HepG2 (cell line): Measurements from ENCODE around the gene ZXDC. TPM values are rescaled to one million over a fixed set of nuclear protein-coding genes. Genes with fewer than 3 reads are reported as not detected.
A peak's percentile ranks its signal among the peaks of the same experiment; 100 is the strongest.

Source experiments
- ATAC-seq: fragments of 200-7000 bp; cut with Tn5 transposase; 3 replicates; pipeline ENCODE4 v1.9.1; 2020; ENCODE audit warnings: mild to moderate bottlenecking, moderate library complexity
- BruUV-seq: library from RNA; stranded (reverse); fragments of 400-500 nt; replicated peaks from 2 replicates; lab custom pipeline; 2021; lab: Mats Ljungman, UMichigan
- CTCF ChIA-PET: fragments of 300-600 bp; formaldehyde crosslinking; extraction: SDS; loops from one replicate; lab custom pipeline; 2021; ENCODE audit warnings: low total read pairs, inconsistent platforms, low intra/inter-chr PET ratio; lab: Yijun Ruan, JAX
- POLR2A ChIA-PET: fragments of 350-600 bp; sonication (Branson Sonifier 250); formaldehyde crosslinking; loops from one replicate; lab custom pipeline; 2020; ENCODE audit warnings: antibody characterized with exemption, inconsistent platforms; lab: Yijun Ruan, JAX
- DNase-seq: peaks from one replicate; pipeline ENCODE4 v3.0.0-alpha.2; 2015; ENCODE audit warnings: low spot score
- FAIRE-seq: peaks from 3 replicates; lab custom pipeline; 2011; peaks lifted over from hg19 to GRCh38; lab: Jason Lieb, UNC
- H2AFZ ChIP-seq: one replicate; pipeline ENCODE4 v1.6.1; 2011; ENCODE audit warnings: low read length, inconsistent platforms
- H3K27ac ChIP-seq: fragments of 300-600 bp; 3 replicates; pipeline ENCODE4 v1.8.0; 2011; ENCODE audit warnings: mixed run types, mild to moderate bottlenecking, mixed read lengths, low read length, inconsistent platforms; ENCODE audit not compliant: insufficient read depth; ENCODE audit errors: extremely low read length
- H3K27me3 ChIP-seq, 2 experiments: fragments of 200-600 bp in 1 of 2; 2 replicates in 1 of 2; 3 replicates in 1 of 2; pipeline versions ENCODE4 v1.6.0 to v1.8.0; 2011; ENCODE audit warnings: low read length in 2 of 2, mild to moderate bottlenecking in 2 of 2, moderate library complexity in 2 of 2, inconsistent platforms in 1 of 2; ENCODE audit not compliant: insufficient read depth in 2 of 2, control insufficient read depth in 1 of 2
- H3K36me3 ChIP-seq, 2 experiments: fragments of 200-600 bp in 1 of 2; replicated peaks in 1 of 2; 2 replicates in 1 of 2; 3 replicates in 1 of 2; pipeline versions ENCODE4 v1.5.1 to v1.8.0; 2011; ENCODE audit warnings: low read length in 2 of 2, inconsistent platforms in 1 of 2; ENCODE audit not compliant: insufficient read depth in 2 of 2, control insufficient read depth in 1 of 2
- H3K4me1 ChIP-seq: 2 replicates; pipeline ENCODE4 v1.5.1; 2012; ENCODE audit warnings: low read length, inconsistent platforms; ENCODE audit not compliant: insufficient read depth
- H3K4me2 ChIP-seq: 2 replicates; pipeline ENCODE4 v1.6.0; 2011; ENCODE audit warnings: low read depth, low read length, inconsistent platforms
- H3K4me3 ChIP-seq, 3 experiments: fragments of 200-600 bp in 1 of 3; sonication (generic), shearing (Covaris generic) in 1 of 3; replicated peaks in 1 of 3; 2 replicates each; pipeline ENCODE4 v1.5.1; 2011 to 2016; ENCODE audit warnings: low read length in 3 of 3, inconsistent platforms in 2 of 3, low read depth in 2 of 3, mild to moderate bottlenecking in 2 of 3, control low read depth in 1 of 3, mixed read lengths in 1 of 3; ENCODE audit not compliant: insufficient read depth in 1 of 3
- H3K79me2 ChIP-seq: one replicate; pipeline ENCODE4 v1.6.1; 2011; ENCODE audit warnings: low read length, inconsistent platforms; ENCODE audit not compliant: insufficient read depth
- H3K9ac ChIP-seq: 2 replicates; pipeline ENCODE4 v1.6.0; 2011; ENCODE audit warnings: mild to moderate bottlenecking, low read depth, low read length, inconsistent platforms; ENCODE audit not compliant: insufficient read depth
- H3K9me3 ChIP-seq: 2 replicates; pipeline ENCODE4 v1.5.1; 2012; ENCODE audit warnings: mild to moderate bottlenecking, low read length
- H4K20me1 ChIP-seq: 2 replicates; pipeline ENCODE4 v1.6.0; 2011; ENCODE audit warnings: inconsistent platforms, mild to moderate bottlenecking, low read length, moderate library complexity; ENCODE audit not compliant: insufficient read depth
- ASH2L ChIP-seq: fragments of 300-600, 200-600 bp; sonication (generic); IDR thresholded peaks from 2 replicates; pipeline ENCODE4 v1.7.0; 2017; ENCODE audit warnings: low read depth, mild to moderate bottlenecking, moderate library complexity, mixed read lengths, low read length; ENCODE audit not compliant: insufficient read length
- CEBPG ChIP-seq: IDR thresholded peaks from 2 replicates; pipeline ENCODE4 v1.6.1; 2016
- ETV6 ChIP-seq: sonication (generic); formaldehyde crosslinking; conservative IDR thresholded peaks from 2 replicates; pipeline ENCODE4 v1.4.0; 2020; ENCODE audit warnings: missing genetic modification reagents
- GLMP ChIP-seq: sonication (generic); formaldehyde crosslinking; IDR thresholded peaks from 2 replicates; pipeline ENCODE4 v1.9.0; 2021; ENCODE audit warnings: missing genetic modification reagents, mild to moderate bottlenecking, borderline replicate concordance
- SCMH1 ChIP-seq: sonication (generic); formaldehyde crosslinking; IDR thresholded peaks from 2 replicates; pipeline ENCODE4 v1.9.0; 2021; ENCODE audit warnings: missing genetic modification reagents, mild to moderate bottlenecking, borderline replicate concordance
- SMAD1 ChIP-seq: sonication (generic); formaldehyde crosslinking; IDR thresholded peaks from 2 replicates; pipeline ENCODE4 v1.4.0; 2020; ENCODE audit warnings: missing genetic modification reagents, low read depth, mild to moderate bottlenecking, borderline replicate concordance
- TRAFD1 ChIP-seq: sonication (generic); formaldehyde crosslinking; IDR thresholded peaks from 2 replicates; pipeline ENCODE4 v1.5.1; 2020; ENCODE audit warnings: missing genetic modification reagents, mild to moderate bottlenecking, borderline replicate concordance
- ZBTB1 ChIP-seq: sonication (generic); formaldehyde crosslinking; IDR thresholded peaks from 2 replicates; pipeline ENCODE4 v1.4.0; 2020; ENCODE audit warnings: missing genetic modification reagents, borderline replicate concordance
- ZFP37 ChIP-seq: sonication (generic); formaldehyde crosslinking; IDR thresholded peaks from 2 replicates; pipeline ENCODE4 v1.4.0; 2020; ENCODE audit warnings: missing genetic modification reagents, borderline replicate concordance
- ZNF263 ChIP-seq: sonication (generic); formaldehyde crosslinking; IDR thresholded peaks from 2 replicates; pipeline ENCODE4 v1.4.0; 2020; ENCODE audit warnings: missing genetic modification reagents
- ZNF407 ChIP-seq: sonication (generic); formaldehyde crosslinking; IDR thresholded peaks from one replicate; pipeline ENCODE4 v1.5.1; 2020; ENCODE audit warnings: mild to moderate bottlenecking, missing genetic modification reagents; ENCODE audit errors: not compliant biosample characterization
- ZNF550 ChIP-seq: sonication (generic); formaldehyde crosslinking; IDR thresholded peaks from 2 replicates; pipeline ENCODE4 v1.4.0; 2020; ENCODE audit warnings: mild to moderate bottlenecking, missing genetic modification reagents, borderline replicate concordance
- ZNF777 ChIP-seq: sonication (generic); formaldehyde crosslinking; IDR thresholded peaks from 2 replicates; pipeline ENCODE4 v1.4.0; 2020; ENCODE audit warnings: missing genetic modification reagents
- ZNF83 ChIP-seq: sonication (generic); formaldehyde crosslinking; IDR thresholded peaks from 2 replicates; pipeline ENCODE4 v1.4.0; 2020; ENCODE audit warnings: missing genetic modification reagents, mild to moderate bottlenecking, borderline replicate concordance
- WGBS: methylation state at CpG from one replicate; pipeline ENCODE4 v1.1.6; 2017; ENCODE audit warnings: low lambda C conversion rate; 5-methylcytosine and 5-hydroxymethylcytosine counted together
- in situ Hi-C: cut with HindIII; loops from 2 replicates; pipeline ENCODE4 v1.10.0; 2017; ENCODE audit warnings: low pct_unique_long_range_greater_than_20kb; ENCODE audit not compliant: extremely low pct_ligation_motif_present
- intact Hi-C: fragments of 100-400 bp; cut with micrococcal nuclease; formaldehyde crosslinking; loops from one replicate; pipeline ENCODE4 v1.10.0; 2022; ENCODE audit not compliant: unreplicated experiment
- polyA plus RNA-seq, 8 experiments: library from polyadenylated mRNA; depleted of rRNA in 3 of 8; stranded (reverse) in 7 of 8; unstranded in 1 of 8; fragments of >200 nt; fragmentation: Illumina TruSeq in 4 of 8; extraction: Trizol in 4 of 8; gene quantifications; 2 replicates each; pipeline versions ENCODE4 v1.2.1 to v1.2.3, GENCODE V29; 2011 to 2016; ENCODE audit warnings: low read depth in 4 of 8, missing spikeins in 1 of 8, mixed read lengths in 1 of 8; ENCODE audit not compliant: insufficient read depth in 1 of 8
- total RNA-seq, 5 experiments: library from RNA; depleted of rRNA; stranded (reverse); fragments of >200 nt; fragmentation: Illumina TruSeq; extraction: Trizol; gene quantifications; 2 replicates each; pipeline ENCODE4 v1.2.3, GENCODE V29; 2016; ENCODE audit warnings: low read depth in 1 of 5

The ZXDC gene
- total and polyA plus RNA-seq, 2 of the 13 experiments (the other 11 are each of a cell fraction or from before 2014, with no cell fraction given) = 17.6 to 21.2 TPM

GRCh38 chr3:126484662-126485061 lies 9.0 kb upstream of the ZXDC start:
- Histone ChIP-seq H3K4me2 (peak overlapping the region; percentile 30), H3K4me1 (peaks cover 86% of the 10 kb centered on the region), H3K79me2 (no peaks in the 10 kb centered on the region), H2AFZ (no peak overlapping the region), H3K9me3 (no peaks in the 10 kb centered on the region), H3K27ac (peak overlapping the region; percentile 2), H3K4me3 (0 out of 6 replicates have a peak overlapping the region, but pooled peaks of 1 of the 3 experiments have one; percentile 2), H3K27me3 (no peaks in the 10 kb centered on the region; a peak in 1 of 5 replicates), H3K9ac (no peak overlapping the region), H4K20me1 (no peaks in the 10 kb centered on the region), H3K36me3 (no peaks in the 10 kb centered on the region)
- peak; percentile 71 for FAIRE-seq
- WGBS = 4% methylated on average over 3 of the region's 3 CpGs
- CTCF ChIA-PET = no interaction called here
- in situ Hi-C loops (no loop called here), intact Hi-C loops (loop anchor here (1.0 to 5.0 kb wide), 2 partner anchors 8 to 33 kb away; partner anchors contain the start of gene UROC1)
- ATAC-seq = peak; percentile 33
- no TSS peak for BruUV-seq
- DNase-seq = no peak
- POLR2A ChIA-PET = interaction anchor here (0.6 to 1.3 kb wide), 4 partner anchors 8 to 44 kb away, joined by 3 to 6 read pairs (median 4); partner anchors contain the start of gene ZXDC
- TF ChIP-seq SMAD1 (CRISPR knock-in tag) (no peak), ZNF550 (CRISPR knock-in tag) (no peak), ZNF777 (no peak), ZBTB1 (CRISPR knock-in tag) (no peak), TRAFD1 (CRISPR knock-in tag) (no peak), ETV6 (CRISPR knock-in tag) (no peak), ASH2L (no peak), GLMP (no peak), ZFP37 (CRISPR knock-in tag) (no peak), ZNF263 (peak; percentile 71), ZNF83 (CRISPR knock-in tag) (no peak), ZNF407 (CRISPR knock-in tag) (no peak), CEBPG (CRISPR knock-in tag) (no peak), SCMH1 (CRISPR knock-in tag) (no peak)
